ENCODE results near the gene ZNF554.

- TF ChIP-seq CTCF (IDR thresholded peaks at IDR 0.05; ENCODE audit: low read depth, low read length) (no peak), EZH2phosphoT487 (IDR thresholded peaks at IDR 0.05; ENCODE audit: low read depth) (no peak)
Measured at GRCh38 chr19:2811735-2812413, 7.8 kb upstream of the ZNF554 start.
